GM18907 (cell line): ENCODE results near the gene HTT.
A peak's percentile ranks its signal among the peaks of the same experiment; 100 is the strongest.

Experiments
- ATAC-seq: cut with Tn5 transposase; IDR thresholded peaks from one replicate; pipeline ENCODE4 v1.9.1; 2021; ENCODE audit warnings: mild to moderate bottlenecking, moderate library complexity; ENCODE audit not compliant: unreplicated experiment

Gene HTT

GRCh38 chr4:3074078-3074845, at the start of gene HTT, which contains the start of gene HTT-AS:
Gene HTT (plus strand): TSS chr4:3074681. CDS start chr4:3074826, 145 bp downstream.
Gene HTT-AS (minus strand): TSS chr4:3074538.
- ATAC-seq = peak; percentile 76

DNA sequence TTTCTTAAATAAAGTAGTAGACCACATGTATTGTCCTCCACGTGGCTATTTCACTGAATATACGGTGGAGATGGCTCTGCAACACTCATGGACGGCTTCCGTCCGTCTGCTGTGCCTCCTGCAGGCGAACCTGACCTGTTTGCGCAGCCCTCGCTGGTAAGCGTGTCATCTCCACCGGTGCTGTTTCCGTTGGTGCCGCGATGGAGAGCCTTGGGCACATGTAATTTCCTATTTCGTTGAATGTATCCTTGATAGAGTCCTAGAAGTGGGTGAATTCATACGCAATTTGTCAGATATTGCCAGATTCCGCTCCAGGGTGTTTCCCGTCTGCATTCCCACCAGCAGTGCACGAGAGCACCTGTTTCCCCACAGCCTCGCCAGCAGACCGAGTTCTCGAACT, 48.6 kb upstream of the HTT start:
- no peak for ATAC-seq

DNA sequence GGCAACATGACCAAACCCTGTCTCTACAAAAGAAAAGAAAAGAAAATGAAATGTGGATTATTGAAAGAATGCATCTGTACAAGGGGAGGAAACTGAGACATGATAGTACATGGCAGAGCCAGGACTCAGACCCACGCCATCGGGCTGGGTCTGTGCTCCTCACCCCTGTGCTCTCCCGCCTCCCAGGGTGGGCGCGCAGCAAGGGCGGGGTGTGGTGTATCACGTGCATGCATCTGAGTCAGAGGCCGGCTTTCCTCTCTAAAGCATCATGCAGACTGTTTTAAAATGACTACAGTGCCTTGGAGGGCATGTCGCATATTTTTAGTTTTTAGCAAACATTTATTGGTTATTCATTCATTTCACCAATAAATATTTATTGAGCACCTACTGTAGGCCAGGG, 47.9 kb upstream of the HTT start:
- no peak for ATAC-seq

DNA sequence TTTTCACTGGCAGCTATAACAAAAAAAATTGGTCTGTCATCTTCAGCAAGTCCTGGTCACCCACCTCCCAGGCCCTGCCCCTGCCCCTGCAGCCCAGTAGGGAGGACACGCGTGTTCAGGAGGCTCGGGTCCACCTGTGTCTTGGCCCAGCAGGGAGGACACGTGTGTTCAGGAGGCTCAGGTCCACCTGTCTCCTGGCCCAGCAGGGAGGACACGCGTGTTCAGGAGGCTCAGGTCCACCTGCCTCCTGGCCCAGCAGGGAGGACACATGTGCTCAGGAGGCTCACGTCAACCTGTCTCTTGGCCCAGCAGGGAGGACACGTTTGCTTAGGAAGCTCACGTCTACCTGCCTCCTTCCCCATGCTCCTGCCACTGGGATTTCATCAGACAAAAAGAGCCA, 45.0 kb upstream of the HTT start:
- ATAC-seq = no peak

- ATAC-seq = no peak
Measured at GRCh38 chr4:3030566-3031356, 43.7 kb upstream of the HTT start.

- no peak for ATAC-seq
Measured at GRCh38 chr4:3031357-3032082, 43.0 kb upstream of the HTT start.

DNA sequence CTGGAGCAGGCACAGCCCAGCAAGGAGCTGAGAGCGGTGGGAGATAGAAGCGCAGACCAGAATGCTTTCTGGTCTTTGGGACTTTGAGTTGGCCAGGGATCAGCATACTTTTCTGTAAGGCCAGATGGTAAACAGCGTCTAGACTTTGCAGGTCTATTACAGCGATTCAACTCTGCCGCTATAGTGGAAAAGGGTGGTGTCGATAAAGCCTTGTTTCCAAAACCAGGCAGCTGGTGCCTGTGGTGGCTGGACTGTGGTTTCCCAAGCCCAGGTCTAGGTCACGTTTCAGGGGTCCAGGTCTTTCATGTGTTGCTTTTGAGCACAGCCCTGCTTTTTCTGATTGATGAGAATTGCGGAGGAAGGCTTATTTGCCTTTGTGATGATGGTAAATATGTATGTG, 40.2 kb upstream of the HTT start:
- no peak for ATAC-seq

DNA sequence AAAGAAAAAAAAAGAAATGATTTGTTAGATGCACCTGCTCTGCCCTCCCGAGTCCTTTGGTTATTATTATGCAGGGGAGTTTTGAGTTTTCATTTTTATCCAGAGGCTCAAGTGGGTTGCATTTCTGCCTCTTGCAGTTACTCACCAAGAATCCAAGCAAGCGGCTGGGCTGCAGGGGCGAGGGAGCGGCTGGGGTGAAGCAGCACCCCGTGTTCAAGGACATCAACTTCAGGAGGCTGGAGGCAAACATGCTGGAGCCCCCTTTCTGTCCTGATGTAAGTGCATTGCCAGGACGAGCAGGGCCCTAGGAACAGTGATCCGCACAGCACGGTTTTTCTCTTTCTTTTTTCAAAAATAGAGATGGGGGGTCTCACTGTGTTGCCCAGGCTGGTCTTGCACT, 39.2 kb upstream of the HTT start:
- ATAC-seq = no peak

GRCh38 chr4:3035674-3036073, 38.8 kb upstream of the HTT start:
- ATAC-seq = no peak

DNA sequence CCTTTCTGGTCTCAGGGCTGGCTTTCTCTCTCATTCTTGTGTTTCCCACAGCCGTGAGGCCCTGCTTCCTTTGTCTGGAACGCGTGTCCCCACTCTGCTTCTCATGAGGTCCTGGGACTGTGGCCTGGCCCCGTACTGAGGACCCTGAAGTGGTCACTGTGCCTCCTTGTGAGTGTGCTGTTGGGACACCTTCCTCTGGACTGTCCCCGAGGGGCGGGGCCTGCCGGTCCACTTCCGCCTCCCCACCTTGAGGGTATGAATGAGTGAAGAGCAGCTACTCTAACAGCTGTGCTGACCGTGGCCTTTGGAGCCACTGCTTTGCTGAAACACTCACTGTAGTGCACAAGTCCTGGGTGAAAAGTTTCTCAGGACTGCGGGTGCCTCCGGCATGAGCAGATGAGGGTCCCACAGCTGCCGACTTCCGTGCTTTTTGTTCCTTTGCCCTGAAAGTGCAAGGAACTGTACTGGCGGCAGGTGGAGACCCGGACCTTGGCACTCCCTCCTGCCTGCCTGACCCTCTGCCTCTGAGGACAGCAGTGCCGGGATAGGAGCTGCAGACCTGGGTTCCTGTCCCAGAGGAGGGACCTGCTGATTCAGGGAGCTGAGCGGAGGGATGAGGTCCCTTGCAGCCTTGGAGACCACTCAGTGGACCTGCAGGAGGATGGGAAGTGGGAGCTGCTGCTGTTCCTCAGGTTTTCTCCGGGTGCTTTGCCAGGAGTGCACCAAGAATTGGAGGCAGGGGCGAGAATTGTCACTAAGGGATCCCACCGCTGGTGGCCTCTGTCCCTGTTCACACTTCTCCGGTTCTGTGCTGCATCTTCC, 38.1 kb upstream of the HTT start:
- no peak for ATAC-seq

- no peak for ATAC-seq
Measured at GRCh38 chr4:3037957-3038461, 36.5 kb upstream of the HTT start.

GRCh38 chr4:3039706-3040366, 34.6 kb upstream of the HTT start:
- no peak for ATAC-seq

DNA sequence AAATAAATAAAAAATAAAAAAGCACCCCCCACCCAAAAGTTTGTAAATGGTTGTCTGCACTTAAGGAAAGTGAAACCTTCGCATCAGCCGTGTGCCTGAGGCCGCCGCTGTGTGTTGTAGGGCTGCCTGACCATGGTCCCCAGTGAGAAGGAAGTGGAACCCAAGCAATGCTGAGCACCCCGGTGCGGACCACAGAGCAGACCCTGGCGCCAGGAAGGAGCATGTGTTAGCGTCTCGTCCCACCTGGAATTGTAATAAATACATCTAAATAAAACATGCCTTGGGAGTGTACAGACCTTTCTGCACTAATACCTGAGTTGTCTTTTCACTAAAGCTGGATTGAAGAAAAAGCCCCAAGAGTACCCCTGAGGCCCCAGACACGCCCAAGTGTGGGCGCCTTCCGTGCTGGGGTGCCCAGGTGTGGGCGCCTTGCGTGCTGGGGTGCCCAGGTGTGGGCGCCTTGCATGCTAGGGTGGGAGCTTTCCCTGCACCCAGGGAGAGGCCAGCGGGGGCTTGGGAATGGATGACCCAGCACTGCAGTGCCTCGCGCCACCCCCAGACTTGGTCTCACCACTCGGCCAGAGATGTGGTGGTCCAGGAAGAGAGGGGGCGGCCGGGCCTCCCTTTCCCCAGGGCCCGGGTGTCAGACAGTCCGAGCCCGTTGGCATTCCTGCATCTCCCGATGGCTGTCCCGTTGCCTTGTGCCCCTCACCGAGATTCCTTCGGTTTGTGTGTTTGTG, 33.9 kb upstream of the HTT start:
- ATAC-seq = no peak

DNA sequence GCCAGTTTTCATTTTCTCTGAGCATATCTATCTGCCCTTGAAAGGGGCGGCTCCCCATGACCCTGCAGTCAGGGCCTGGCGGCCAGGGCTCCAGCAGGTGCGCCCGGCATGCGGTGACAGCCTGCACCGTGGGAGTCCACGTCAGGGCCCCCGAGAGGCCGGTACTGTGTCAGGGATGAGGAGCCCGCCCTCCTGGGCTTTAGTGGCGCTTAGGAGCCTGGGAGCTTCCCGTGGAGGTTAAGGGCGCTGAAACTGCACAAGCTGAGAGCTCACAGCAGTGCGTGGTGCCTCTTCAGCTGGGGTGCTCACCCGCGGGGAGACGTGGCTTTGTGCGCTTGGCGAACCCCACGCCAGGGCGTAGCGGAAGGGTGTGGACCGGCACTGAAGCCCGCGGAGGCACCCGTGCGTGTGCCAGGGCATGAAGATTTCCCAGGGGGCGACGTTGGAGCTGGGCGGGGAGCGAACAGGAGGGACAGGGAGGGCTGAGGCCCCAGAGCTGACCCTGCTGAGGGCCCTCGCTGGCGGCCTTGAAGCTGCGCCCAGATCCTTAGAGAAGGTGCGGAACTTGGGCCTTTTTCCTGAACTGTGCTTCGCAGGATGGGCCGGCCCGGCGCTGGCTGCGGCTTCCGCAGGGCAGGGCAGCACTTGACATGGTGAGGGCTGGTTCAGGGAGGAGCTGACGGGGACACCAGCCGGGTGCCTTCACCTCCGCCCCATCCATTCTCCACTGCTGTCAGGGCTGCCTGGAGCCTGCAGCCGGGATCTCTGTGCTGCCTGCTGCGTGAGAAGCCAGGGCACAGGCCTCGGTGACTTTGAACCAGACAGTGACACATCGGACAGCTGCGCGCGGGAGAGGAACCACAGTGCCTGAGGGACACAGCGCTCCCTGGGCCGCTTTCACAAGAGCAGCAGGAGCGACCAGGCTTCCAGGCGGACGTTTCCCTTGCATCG, 33.0 kb upstream of the HTT start:
- ATAC-seq = peak; percentile 28

GRCh38 chr4:3042226-3042625, 32.3 kb upstream of the HTT start:
- no peak for ATAC-seq

GRCh38 chr4:3043282-3044020, 31.0 kb upstream of the HTT start:
- no peak for ATAC-seq
